Measurements from ENCODE around the gene S100A12.
"Not testable (repeated sequence)": the region's sequence is repeated elsewhere in the genome, so short reads cannot be mapped to it uniquely, and the experiment has no call there.

Gene S100A12

GRCh38 chr1:153349363-153350320 is 25.8 kb downstream of the S100A12 start:
- no peak for DNase-seq

DNA sequence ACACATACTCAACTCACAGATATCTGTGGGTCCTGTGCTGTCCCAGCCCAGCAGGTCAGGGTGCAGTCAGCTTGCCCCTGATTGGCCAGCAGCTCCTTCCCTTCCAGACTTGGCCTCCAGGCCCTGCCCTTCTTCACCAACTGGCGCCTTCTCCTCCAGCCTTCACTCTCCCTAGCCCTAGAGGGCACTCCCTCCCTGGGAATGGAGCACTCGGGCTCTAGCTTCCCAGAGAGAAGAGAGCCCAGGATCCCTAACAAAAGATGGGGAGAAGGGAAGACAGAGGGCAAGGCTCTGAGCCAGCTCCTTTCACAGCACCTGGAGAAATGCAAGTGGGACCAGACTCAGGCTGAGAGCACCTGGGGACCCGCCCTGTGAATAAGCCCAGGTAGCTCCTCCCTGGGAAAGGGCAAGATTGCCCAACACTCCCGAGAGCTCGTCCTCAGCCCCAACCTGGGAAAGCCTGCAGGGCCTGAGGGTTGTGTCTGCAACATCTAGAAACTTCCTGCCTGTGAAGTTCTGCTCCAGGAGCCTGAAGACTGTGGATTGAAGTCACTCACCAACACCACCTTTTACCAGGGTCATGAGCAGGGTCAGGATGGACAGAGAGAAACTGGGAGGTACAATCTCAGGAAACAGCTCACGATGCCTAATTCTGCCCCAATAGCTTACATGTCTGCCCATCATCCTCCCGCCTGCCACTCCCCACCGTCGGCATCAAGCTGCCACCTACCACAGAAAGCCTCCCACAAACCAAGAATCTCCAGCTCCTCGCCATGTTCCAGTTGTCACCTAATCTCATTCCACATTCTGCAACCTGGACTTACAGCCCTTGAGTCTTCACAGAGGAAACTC is 26.7 kb downstream of the S100A12 start, which contains the start of gene PGLYRP4:
Gene PGLYRP4 (minus strand): TSS at position 331 of the 852 bp plus-strand sequence. CDS start 909 bp downstream, outside the sequence.
- DNase-seq = no peak

DNA sequence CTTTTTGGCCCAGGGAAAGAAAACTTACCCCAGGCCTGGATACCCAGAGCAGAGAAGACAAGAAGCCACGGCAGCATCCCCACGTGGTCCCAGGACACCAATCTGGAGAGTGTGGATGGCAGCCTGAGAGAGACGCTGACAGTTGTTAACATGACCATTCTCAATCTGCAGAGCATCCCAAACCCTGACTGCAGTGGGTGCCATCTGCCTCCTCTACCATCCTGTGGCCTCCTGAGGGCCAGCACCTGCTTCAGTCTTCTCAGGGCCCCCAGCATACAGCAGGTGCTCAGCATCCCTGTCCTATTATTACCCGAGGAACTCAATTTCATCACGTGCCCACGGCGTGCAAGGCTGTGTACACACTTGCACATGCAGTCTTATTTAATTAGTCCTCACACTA is 27.6 kb downstream of the S100A12 start:
- no peak for DNase-seq

DNA sequence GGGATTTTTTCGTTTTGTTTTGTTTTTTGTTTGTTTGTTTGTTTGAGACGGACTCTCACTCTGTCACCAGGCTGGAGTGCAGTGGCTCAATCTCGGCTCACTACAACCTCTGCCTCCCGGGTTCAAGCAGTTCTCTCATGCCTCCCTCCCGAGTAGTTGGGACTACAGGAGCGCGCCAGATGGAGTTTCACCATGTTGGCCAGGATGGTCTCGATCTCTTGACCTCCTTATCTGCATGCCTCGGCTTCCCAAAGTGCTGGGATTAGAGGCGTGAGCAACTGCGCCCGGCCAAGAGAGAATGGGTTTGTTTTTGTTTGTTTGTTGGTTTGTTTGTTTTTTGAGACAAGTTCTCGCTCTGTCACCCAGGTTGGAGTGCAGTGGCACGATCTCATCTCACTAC is 28.4 kb downstream of the S100A12 start:
- not testable (repeated sequence) for DNase-seq

GRCh38 chr1:153346077-153346723 is 29.2 kb downstream of the S100A12 start:
- no peak for DNase-seq

- DNase-seq = no peak
Observed at GRCh38 chr1:153345187-153346076, 30.0 kb downstream of the S100A12 start.

DNA sequence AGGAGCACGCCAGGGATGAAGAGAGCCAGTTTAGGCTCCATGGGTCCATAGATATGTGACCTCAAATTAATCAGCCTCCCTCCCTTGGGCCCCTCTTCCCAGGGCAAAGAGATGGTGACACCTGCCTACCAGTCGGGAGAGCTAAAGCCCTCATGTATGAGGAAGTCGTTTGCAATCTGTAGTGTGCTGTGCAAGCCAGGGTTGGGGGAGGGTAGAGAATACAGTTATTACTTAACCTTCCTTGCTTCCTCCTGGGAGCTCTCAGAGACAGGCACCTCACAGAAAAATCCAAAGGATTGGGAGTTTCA is 30.7 kb downstream of the S100A12 start:
- no peak for DNase-seq

DNA sequence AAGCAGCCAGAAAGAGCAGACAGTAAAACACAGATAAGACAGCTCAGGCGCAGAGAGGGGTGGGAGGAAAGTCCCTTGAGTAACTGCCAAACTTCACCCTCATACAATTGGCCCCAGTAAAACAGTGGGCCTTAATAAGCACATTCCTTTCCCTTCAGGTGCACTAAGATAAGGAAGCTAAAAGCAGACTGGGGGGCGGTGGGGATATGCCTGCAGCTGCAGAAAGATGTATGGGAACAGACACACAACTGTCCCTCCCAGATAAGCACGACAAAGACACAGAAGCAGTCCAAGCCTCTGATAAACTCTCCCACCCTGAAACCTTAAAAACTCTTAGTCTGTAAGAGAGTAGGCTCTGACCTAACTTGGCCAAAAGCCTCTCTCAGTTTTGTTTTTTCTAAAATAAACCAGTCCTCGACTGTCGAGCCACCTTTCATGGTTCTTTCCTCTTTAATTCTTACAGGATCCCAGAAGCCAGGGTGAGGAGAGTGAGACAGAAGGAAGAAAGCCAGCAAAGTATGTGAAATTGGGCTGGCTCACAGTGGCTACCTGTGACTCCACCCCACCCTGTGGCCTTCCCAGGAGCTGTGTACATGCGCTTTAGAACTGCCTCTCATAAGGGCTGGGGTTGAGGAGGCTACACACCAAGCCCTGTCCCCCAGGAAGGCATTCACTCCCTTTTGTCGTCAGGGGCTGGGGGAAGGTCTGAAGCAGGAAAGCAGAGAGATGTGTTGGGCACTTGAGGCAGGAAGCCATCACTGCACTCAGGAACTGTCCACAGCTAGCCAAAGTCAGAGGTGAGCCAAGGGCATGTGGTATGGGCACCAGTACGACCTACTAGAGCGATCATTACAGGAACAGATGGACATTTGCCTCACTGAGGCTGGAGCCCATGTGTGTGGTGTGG is 31.4 kb downstream of the S100A12 start:
- DNase-seq = no peak

- no peak for DNase-seq
Observed at GRCh38 chr1:153343040-153343681, 32.3 kb downstream of the S100A12 start.

GRCh38 chr1:153342178-153342577 is 33.2 kb downstream of the S100A12 start:
- no peak for DNase-seq

GRCh38 chr1:153341431-153341934 is 33.9 kb downstream of the S100A12 start:
- no peak for DNase-seq

DNA sequence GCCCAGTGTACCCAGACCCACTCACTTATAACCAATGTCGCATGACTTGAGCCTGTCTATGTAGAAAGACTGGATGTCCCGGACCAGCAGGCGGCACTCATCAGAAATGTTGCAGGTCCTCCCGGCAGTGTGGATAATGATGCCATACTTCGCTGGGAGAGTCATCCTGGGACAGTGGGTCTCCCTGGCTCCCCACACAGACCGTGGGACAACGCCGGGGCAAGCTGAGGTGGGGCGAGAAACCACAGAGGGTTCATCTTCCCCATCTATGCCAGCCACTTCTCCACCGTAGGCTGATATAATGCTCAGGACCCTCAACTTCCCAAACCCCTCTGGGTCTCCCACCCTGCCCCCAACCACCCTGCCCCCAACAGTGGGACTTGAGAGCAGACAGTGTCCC is 35.1 kb downstream of the S100A12 start:
- DNase-seq = no peak

GRCh38 chr1:153339802-153340201 is 35.6 kb downstream of the S100A12 start:
- DNase-seq = no peak

- DNase-seq = no peak
Observed at GRCh38 chr1:153337980-153338853, 37.2 kb downstream of the S100A12 start.

GRCh38 chr1:153336650-153337049 is 38.8 kb downstream of the S100A12 start:
- no peak for DNase-seq

GRCh38 chr1:153333902-153334301 is 41.5 kb downstream of the S100A12 start:
- no peak for DNase-seq

- no peak for DNase-seq
Observed at GRCh38 chr1:153324912-153325311, 50.5 kb downstream of the S100A12 start.

Measured in cortex of kidney (tissue), 1 donor.